MG63 (cell line): Measurements from ENCODE around the gene CDCA7. TPM values are rescaled to one million over a fixed set of nuclear protein-coding genes. Genes with fewer than 3 reads are reported as not detected.
"Not testable (repeated sequence)": the region's sequence is repeated elsewhere in the genome, so short reads cannot be mapped to it uniquely, and the experiment has no call there.

Source experiments
- DNase-seq: peaks from one replicate; pipeline ENCODE4 v3.0.0-alpha.2; 2020
- H3K27me3 ChIP-seq: fragments of 250-450 bp; sonication (Bioruptor Pico); 2 replicates; pipeline ENCODE4 v1.5.1; 2020; ENCODE audit warnings: mild to moderate bottlenecking, moderate library complexity
- H3K36me3 ChIP-seq: fragments of 250-450 bp; sonication (Bioruptor Pico); 2 replicates; pipeline ENCODE4 v1.5.1; 2020; ENCODE audit warnings: mild to moderate bottlenecking, moderate library complexity
- H3K4me3 ChIP-seq: fragments of 250-450 bp; sonication (Bioruptor Pico); 2 replicates; pipeline ENCODE4 v1.5.1; 2020; ENCODE audit warnings: mild to moderate bottlenecking, moderate library complexity
- H3K9me3 ChIP-seq: fragments of 250-450 bp; sonication (Bioruptor Pico); 2 replicates; pipeline ENCODE4 v1.5.1; 2020; ENCODE audit warnings: mild to moderate bottlenecking, moderate library complexity
- total RNA-seq: library from RNA; depleted of rRNA; stranded (reverse); fragments of >200 nt; shearing (Covaris generic); gene quantifications from 2 replicates; pipeline ENCODE4 v1.2.3, GENCODE V29; 2014; ENCODE audit warnings: low replicate concordance

CDCA7 gene
- total RNA-seq, 1 experiment from 2014 or later = 18.6 TPM

- Histone ChIP-seq H3K4me3 (peak overlapping the region; percentile 77), H3K9me3 (no peaks in the 10 kb centered on the region), H3K27me3 (no peaks in the 10 kb centered on the region), H3K36me3 (peaks cover 14% of the 10 kb centered on the region)
- DNase-seq = no peak
Measured at GRCh38 chr2:173354073-173354581, 545 bp upstream of the CDCA7 start.

- DNase-seq = peak; percentile 68
- Histone ChIP-seq H3K36me3 (peaks cover 22% of the 10 kb centered on the region), H3K27me3 (no peaks in the 10 kb centered on the region), H3K4me3 (peak overlapping the region; percentile 77), H3K9me3 (no peaks in the 10 kb centered on the region)
Measured at GRCh38 chr2:173355132-173355865, 627 bp downstream of the CDCA7 start.

DNA sequence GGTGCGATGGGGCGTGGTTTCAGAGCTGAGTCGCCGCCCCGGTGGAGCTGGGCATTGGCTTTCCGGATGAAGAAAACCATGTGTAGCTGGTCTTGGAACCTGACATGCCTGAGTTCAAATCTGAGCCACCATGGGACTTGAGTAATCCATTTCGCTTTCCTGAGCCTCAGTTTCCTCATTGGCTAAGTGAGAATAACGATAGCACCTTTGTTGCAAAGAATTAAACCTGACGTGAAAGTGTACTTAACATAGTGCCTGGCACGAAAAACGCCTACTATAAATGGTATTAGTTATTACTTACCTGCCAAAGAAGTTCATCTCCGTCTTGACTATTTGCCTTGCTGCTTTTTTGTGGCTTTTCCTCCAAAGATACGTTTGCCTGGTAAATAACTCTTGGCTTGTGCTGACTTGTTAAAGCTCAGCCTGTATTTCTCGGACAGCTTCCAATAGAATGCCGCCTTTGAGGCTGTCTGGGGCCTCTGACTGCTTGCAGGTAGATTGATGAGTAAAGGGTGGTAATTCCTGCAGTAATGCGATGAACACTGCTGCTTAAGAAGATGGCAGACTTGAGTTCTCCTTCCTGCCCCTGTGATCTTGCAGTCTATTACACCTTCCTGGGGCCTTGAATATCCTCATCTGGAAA is 1.3 kb downstream of the CDCA7 start:
- Histone ChIP-seq H3K4me3 (peak overlapping the region; percentile 77), H3K9me3 (no peaks in the 10 kb centered on the region), H3K27me3 (no peaks in the 10 kb centered on the region), H3K36me3 (peaks cover 28% of the 10 kb centered on the region)
- peak; percentile 65 for DNase-seq

GRCh38 chr2:173357346-173357745 is 2.7 kb downstream of the CDCA7 start:
- Histone ChIP-seq H3K36me3 (peaks cover 38% of the 10 kb centered on the region), H3K27me3 (no peaks in the 10 kb centered on the region), H3K4me3 (no peak overlapping the region), H3K9me3 (no peaks in the 10 kb centered on the region)
- DNase-seq = no peak

DNA sequence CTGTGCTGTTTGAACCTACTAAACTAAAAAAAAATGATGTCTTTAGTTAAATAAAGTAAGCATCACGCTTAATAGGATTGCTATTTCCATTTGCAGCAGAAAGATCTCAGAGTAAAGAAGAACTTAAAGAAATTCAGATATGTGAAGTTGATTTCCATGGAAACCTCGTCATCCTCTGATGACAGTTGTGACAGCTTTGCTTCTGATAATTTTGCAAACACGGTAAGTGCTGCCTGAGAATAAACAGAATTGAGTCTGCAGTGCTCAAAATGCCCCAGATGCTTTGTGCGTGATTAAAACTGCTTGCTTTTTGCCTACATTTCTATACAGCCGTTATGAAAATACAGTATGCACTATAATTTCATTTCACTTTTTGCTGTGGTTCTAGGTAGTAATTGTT is 3.9 kb downstream of the CDCA7 start:
- Histone ChIP-seq H3K27me3 (no peaks in the 10 kb centered on the region), H3K36me3 (peaks cover 50% of the 10 kb centered on the region), H3K9me3 (no peaks in the 10 kb centered on the region), H3K4me3 (0 out of 2 replicates have a peak overlapping the region, but pooled peaks have one; percentile 2)
- no peak for DNase-seq

GRCh38 chr2:173359231-173359630 is 4.6 kb downstream of the CDCA7 start:
- Histone ChIP-seq H3K9me3 (no peaks in the 10 kb centered on the region), H3K27me3 (no peaks in the 10 kb centered on the region), H3K4me3 (0 out of 2 replicates have a peak overlapping the region, but pooled peaks have one; percentile 2), H3K36me3 (peaks cover 56% of the 10 kb centered on the region)
- DNase-seq = peak; percentile 53

DNA sequence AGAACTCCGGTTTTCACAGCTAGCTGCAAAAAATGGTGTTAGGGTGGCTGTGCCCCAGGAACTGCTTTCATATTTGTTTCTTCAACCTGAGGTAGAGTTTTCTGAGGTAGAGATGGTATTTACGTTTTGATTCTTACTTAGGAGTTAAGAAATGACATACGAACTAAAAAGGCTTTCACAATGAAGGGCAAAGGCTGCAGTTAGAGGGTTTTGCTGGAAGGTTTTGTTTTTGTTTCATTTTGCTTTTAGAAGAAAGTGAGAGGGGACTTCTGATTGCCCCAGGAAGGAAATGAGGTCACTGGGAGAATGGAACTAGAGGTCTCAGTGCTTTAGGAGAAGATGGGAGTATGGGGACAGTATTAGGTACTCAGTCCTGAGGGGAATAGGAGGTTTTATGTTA is 15.5 kb downstream of the CDCA7 start:
- Histone ChIP-seq H3K27me3 (no peaks in the 10 kb centered on the region), H3K4me3 (no peak overlapping the region), H3K36me3 (peaks cover 66% of the 10 kb centered on the region), H3K9me3 (no peaks in the 10 kb centered on the region)
- DNase-seq = no peak

DNA sequence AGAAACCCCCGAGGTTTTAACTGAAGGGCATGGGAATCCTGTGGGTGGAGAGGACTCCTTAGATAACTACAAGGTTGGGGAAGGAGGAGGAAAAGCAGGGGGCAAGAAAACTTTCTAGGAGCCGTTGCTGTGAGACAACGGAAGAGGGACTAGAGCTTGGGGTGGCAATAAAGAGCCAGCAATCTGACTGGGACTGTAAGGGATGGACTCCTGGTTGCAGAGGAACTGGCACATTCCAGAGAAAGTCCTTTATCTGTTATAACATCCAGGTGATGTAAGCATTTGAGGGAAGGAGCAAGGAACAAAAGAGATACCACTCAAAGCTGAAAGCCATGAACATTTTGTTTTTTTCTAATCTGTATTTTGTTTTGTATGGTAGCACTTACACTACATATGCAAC is 16.4 kb downstream of the CDCA7 start:
- no peak overlapping the region for H3K4me3 ChIP-seq
- no peaks in the 10 kb centered on the region for H3K9me3 ChIP-seq
- DNase-seq = no peak
- no peaks in the 10 kb centered on the region for H3K27me3 ChIP-seq
- peaks cover 57% of the 10 kb centered on the region for H3K36me3 ChIP-seq

DNA sequence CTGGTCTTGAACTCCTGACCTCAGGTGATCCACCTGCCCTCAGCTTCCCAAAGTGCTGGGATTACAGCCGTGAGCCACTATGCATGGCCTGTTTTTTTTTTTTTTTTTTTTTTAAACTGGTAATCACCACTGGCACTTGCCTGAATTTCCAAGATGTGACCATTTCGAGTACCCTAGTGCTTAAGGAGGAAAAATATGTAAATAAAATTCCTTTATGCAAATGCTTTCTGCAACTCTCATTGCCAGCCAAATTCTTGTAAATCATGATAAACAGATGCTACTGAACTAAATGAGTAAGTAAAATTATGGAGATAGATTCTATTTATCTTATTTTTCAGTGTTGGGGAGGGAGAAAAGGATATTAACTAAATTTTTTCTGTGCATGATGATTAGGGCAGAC is 18.6 kb downstream of the CDCA7 start:
- Histone ChIP-seq H3K27me3 (no peaks in the 10 kb centered on the region), H3K4me3 (no peak overlapping the region), H3K9me3 (no peaks in the 10 kb centered on the region), H3K36me3 (peaks cover 47% of the 10 kb centered on the region)
- no peak for DNase-seq

GRCh38 chr2:173374634-173375033 is 20.0 kb downstream of the CDCA7 start:
- Histone ChIP-seq H3K36me3 (peaks cover 40% of the 10 kb centered on the region), H3K4me3 (no peak overlapping the region), H3K9me3 (no peaks in the 10 kb centered on the region), H3K27me3 (no peaks in the 10 kb centered on the region)
- no peak for DNase-seq

GRCh38 chr2:173385534-173385933 is 30.9 kb downstream of the CDCA7 start:
- H3K27me3 ChIP-seq, DNase-seq, H3K36me3 ChIP-seq, H3K9me3 ChIP-seq, H3K4me3 ChIP-seq: not testable (repeated sequence)

DNA sequence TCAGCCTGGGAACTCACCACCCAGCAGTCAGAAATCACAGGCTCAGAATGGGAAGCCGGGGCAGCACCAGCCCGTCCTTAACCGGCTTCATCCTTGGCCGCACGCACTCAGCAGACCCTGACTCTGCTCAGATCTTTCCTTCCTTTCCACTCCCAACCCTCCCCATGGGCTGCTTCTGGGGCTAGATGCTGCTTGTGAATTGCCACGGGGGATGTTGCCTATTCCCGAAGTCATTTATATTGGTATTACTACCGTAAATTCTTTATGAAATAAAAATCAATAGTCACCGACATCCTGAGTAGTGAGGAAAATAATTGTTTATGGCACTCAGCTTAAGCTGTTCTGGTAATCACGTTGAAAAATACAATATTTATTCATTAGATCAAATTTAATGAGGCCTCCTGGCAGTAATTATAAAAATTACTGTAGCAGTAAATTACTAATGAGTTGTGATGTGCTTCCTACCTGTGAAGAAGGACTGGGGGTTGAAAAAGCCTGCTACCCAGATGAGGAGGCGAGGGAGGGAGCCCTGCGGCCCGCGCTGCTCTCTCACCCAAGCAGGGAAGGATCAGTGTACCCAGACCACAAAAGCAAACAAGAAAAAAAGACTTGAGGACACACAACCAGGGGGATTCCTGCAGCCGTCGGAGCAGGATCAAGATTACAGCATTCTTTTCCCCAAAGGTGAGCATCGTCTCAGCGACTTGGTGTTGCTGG is 31.5 kb downstream of the CDCA7 start:
- no peaks in the 10 kb centered on the region for H3K9me3 ChIP-seq
- no peaks in the 10 kb centered on the region for H3K27me3 ChIP-seq
- no peak for DNase-seq
- H3K4me3 ChIP-seq = no peak overlapping the region
- H3K36me3 ChIP-seq = no peaks in the 10 kb centered on the region; the same call in none of the 2 replicates

DNA sequence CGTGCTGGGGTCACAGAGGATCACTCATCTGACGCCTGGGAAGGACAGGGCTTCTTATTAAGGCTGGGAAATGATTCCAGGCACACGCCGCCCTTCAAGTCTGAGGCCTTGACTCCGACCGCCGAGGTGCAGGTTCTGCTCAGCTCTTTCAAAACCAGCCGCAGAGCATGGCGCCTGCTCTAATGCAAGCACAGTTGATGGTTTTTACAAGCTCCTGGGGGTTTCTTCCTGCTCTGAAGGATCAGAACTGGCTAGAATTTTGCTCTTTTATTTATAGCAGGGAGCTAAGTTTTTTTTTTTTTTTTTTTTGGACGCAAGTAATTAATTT is 32.0 kb downstream of the CDCA7 start:
- no peaks in the 10 kb centered on the region for H3K9me3 ChIP-seq
- H3K36me3 ChIP-seq = no peaks in the 10 kb centered on the region; the same call in none of the 2 replicates
- DNase-seq = no peak
- H3K4me3 ChIP-seq = no peak overlapping the region
- H3K27me3 ChIP-seq = no peaks in the 10 kb centered on the region

DNA sequence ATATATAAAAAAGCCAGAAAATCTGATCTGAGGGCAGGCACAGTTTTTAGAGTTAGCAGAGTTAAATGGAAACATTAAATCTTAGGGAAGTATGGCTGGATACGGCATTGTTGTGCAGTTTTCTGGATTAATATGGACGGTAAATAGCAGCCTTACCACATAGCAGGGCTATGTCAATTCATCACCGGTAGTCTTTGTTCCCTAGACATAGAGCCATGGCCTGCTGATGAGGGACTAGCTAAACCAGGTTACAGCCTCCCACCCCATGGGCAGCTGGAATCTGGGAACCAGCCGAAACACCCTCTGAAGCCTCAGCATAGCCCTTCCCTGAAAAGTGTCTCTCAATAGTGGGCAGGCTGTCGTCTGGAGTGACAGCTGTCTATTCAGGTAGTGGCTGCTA is 32.4 kb downstream of the CDCA7 start:
- DNase-seq = no peak
- no peaks in the 10 kb centered on the region for H3K27me3 ChIP-seq
- no peak overlapping the region for H3K4me3 ChIP-seq
- H3K9me3 ChIP-seq = no peaks in the 10 kb centered on the region
- H3K36me3 ChIP-seq = no peaks in the 10 kb centered on the region; the same call in none of the 2 replicates

DNA sequence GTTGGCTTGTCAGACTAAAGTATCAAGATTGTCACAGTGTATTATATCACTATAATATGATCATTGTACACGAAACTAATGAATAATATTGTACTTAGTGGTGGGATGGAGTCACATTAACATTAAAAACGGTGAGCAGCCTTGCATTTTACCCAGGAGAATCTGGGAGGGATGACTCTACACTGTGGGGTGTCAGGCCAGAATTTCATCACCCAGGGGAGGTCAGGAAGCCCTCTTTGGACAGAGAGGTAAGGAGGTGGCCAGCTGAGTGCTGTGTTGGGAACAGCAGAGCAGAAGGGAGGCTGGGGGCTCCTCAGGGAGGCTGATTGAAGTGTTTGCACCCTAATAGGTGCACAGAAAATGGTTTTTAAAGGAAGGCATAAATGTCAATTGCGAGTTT is 33.0 kb downstream of the CDCA7 start:
- H3K27me3 ChIP-seq = no peaks in the 10 kb centered on the region
- H3K9me3 ChIP-seq = no peaks in the 10 kb centered on the region
- DNase-seq = no peak
- no peak overlapping the region for H3K4me3 ChIP-seq
- no peaks in the 10 kb centered on the region; the same call in none of the 2 replicates for H3K36me3 ChIP-seq

DNA sequence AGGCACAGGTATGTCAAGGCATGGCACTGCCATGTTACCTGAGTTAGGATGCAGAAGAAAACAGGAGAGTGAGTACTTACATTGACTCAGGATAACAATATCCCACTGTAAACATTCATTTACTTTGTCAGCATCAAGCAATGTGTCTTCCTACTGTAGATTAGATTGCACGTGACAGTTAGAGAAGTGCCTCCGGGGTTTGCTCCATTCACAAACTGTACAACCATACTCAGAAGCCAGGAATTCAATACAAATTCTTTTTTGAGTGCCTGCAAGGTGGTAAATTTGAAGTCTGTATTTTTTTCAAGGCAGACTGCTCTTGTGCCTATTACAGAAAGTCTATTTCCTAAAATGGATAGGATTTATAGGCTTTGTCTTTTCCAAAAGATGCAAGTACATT is 34.1 kb downstream of the CDCA7 start:
- H3K36me3 ChIP-seq = no peaks in the 10 kb centered on the region; the same call in none of the 2 replicates
- no peak for DNase-seq
- no peaks in the 10 kb centered on the region for H3K9me3 ChIP-seq
- no peaks in the 10 kb centered on the region for H3K27me3 ChIP-seq
- no peak overlapping the region for H3K4me3 ChIP-seq

- DNase-seq = no peak
- Histone ChIP-seq H3K9me3 (no peaks in the 10 kb centered on the region), H3K4me3 (no peak overlapping the region), H3K27me3 (no peaks in the 10 kb centered on the region), H3K36me3 (no peaks in the 10 kb centered on the region; the same call in 1 of the 2 replicates)
Measured at GRCh38 chr2:173390036-173390435, 35.4 kb downstream of the CDCA7 start.
